ENCODE results near the gene SOX18.

GRCh38 chr20:64078934-64079272, 29.5 kb upstream of the SOX18 start:
- TF ChIP-seq POLR2A (IDR thresholded peaks at IDR 0.05) = no peak
- TF ChIP-seq CTCF (IDR thresholded peaks at IDR 0.05) = no peak
- TF ChIP-seq POLR2AphosphoS5 (IDR thresholded peaks at IDR 0.05) = no peak
